K562 (cell line): ENCODE data around the gene EXD2. TPM values are rescaled to one million over a fixed set of nuclear protein-coding genes. Genes with fewer than 3 reads are reported as not detected.

Source experiments
- ATF1 ChIP-seq, 2 experiments: fragments of 450-650 bp in 1 of 2; IDR thresholded peaks; 2 replicates each; pipeline ENCODE4 v1.6.1; 2016; ENCODE audit warnings: missing compliant biosample characterization in 1 of 2, missing genetic modification characterization in 1 of 2
- CCNT2 ChIP-seq: IDR thresholded peaks from 2 replicates; pipeline ENCODE4 v1.6.1; 2011; ENCODE audit warnings: borderline replicate concordance, low read depth, mild to moderate bottlenecking, moderate library complexity, mixed read lengths, low read length; ENCODE audit not compliant: insufficient read length; ENCODE audit errors: extremely low read depth
- ELF1 ChIP-seq: fragments of 200-800 bp; sonication (Bioruptor generic); IDR thresholded peaks from 2 replicates; pipeline ENCODE4 v1.6.1; 2016; ENCODE audit warnings: missing genetic modification characterization, missing compliant biosample characterization
- GABPA ChIP-seq: fragments of 200-800 bp; sonication (Bioruptor generic); conservative IDR thresholded peaks from 2 replicates; pipeline ENCODE4 v1.6.1; 2016; ENCODE audit warnings: low read depth, missing genetic modification characterization, missing compliant biosample characterization
- HNRNPLL ChIP-seq: fragments of 200-400 bp; formaldehyde crosslinking; IDR thresholded peaks from 2 replicates; pipeline ENCODE4 v1.6.1; 2017; ENCODE audit warnings: low read length, low read depth, mild to moderate bottlenecking; ENCODE audit not compliant: poor library complexity, severe bottlenecking
- MAZ ChIP-seq, 2 experiments: fragments of 450-650 bp in 1 of 2; sonication (generic) in 1 of 2; formaldehyde crosslinking; IDR thresholded peaks in 1 of 2; conservative IDR thresholded peaks in 1 of 2; 2 replicates each; pipeline versions ENCODE4 v1.4.0 to v1.5.0; 2020; ENCODE audit warnings: mild to moderate bottlenecking in 1 of 2, missing genetic modification reagents in 1 of 2
- NCOR1 ChIP-seq: fragments of 450-650 bp; IDR thresholded peaks from 2 replicates; pipeline ENCODE4 v1.6.1; 2016; ENCODE audit warnings: mild to moderate bottlenecking, moderate library complexity
- RB1 ChIP-seq: fragments of 450-650 bp; IDR thresholded peaks from 2 replicates; pipeline ENCODE4 v1.6.1; 2017; ENCODE audit warnings: low read depth, mild to moderate bottlenecking
- RBBP5 ChIP-seq: fragments of 200-600 bp; sonication (generic); IDR thresholded peaks from 2 replicates; pipeline ENCODE4 v1.6.1; 2012; ENCODE audit warnings: borderline replicate concordance, mild to moderate bottlenecking, low read length, control low read depth, inconsistent platforms; ENCODE audit not compliant: insufficient read depth, poor library complexity, severe bottlenecking
- RBFOX2 ChIP-seq: fragments of 200-400 bp; formaldehyde crosslinking; IDR thresholded peaks from 2 replicates; pipeline ENCODE4 v1.6.1; 2017; ENCODE audit warnings: low read depth, mild to moderate bottlenecking, low read length, moderate library complexity
- SAP30 ChIP-seq: fragments of 200-600 bp; sonication (generic); IDR thresholded peaks from 2 replicates; pipeline ENCODE4 v1.6.1; 2012; ENCODE audit warnings: borderline replicate concordance, low read depth, mild to moderate bottlenecking, moderate library complexity, low read length, control low read depth, inconsistent platforms; ENCODE audit not compliant: insufficient read depth, poor library complexity, severe bottlenecking
- SMAD4 ChIP-seq: fragments of 250-450 bp; sonication (Bioruptor Pico); conservative IDR thresholded peaks from 2 replicates; pipeline ENCODE4 v1.8.0; 2021; ENCODE audit warnings: inconsistent platforms, mild to moderate bottlenecking, moderate library complexity
- TAF9B ChIP-seq: fragments of 450-650 bp; IDR thresholded peaks from 2 replicates; pipeline ENCODE4 v1.6.1; 2018; ENCODE audit warnings: mild to moderate bottlenecking; ENCODE audit not compliant: partially characterized antibody
- ZFX ChIP-seq: sonication (generic); formaldehyde crosslinking; IDR thresholded peaks from 2 replicates; pipeline ENCODE4 v1.8.0; 2022; ENCODE audit warnings: mild to moderate bottlenecking, missing genetic modification reagents, moderate library complexity
- polyA plus RNA-seq, 8 experiments: library from polyadenylated mRNA; depleted of rRNA in 4 of 8; stranded (reverse) in 5 of 8; unstranded in 3 of 8; fragments of >200 nt; fragmentation: Nextera tagmentation in 2 of 8; fragmentation: Illumina TruSeq in 1 of 8; extraction: Ambion mirVana in 2 of 8; extraction: Trizol in 1 of 8; gene quantifications; 2 replicates each; pipeline versions ENCODE4 v1.2.1 to v1.2.3, GENCODE V29; 2011 to 2014; ENCODE audit warnings: inconsistent platforms in 1 of 8, missing spikeins in 1 of 8
- total RNA-seq, 7 experiments: library from RNA; depleted of rRNA in 6 of 7; stranded (reverse); fragments of >200 nt in 6 of 7; fragmentation: Illumina TruSeq in 2 of 7; extraction: Trizol in 2 of 7; gene quantifications; 2 replicates each; pipeline versions ENCODE4 v1.2.1 to v1.2.3, GENCODE V29; 2011 to 2021; ENCODE audit warnings: low replicate concordance in 1 of 7
- TF ChIP-seq, protein P1 (sequence below), 2 experiments: fragments of 450-650 bp; formaldehyde crosslinking in 1 of 2; IDR thresholded peaks; 2 replicates each; pipeline versions ENCODE4 v1.4.0 to v1.6.1; 2014 to 2020; ENCODE audit warnings: mild to moderate bottlenecking in 2 of 2, borderline replicate concordance in 1 of 2, low read depth in 1 of 2
- TF ChIP-seq, protein P2 (sequence below): sonication (generic); formaldehyde crosslinking; IDR thresholded peaks from 2 replicates; pipeline ENCODE4 v1.8.0; 2022; ENCODE audit warnings: missing genetic modification reagents, mild to moderate bottlenecking, moderate library complexity, borderline replicate concordance

The EXD2 gene
- total and polyA plus RNA-seq, 9 of the 15 experiments (the other 6 are each of a cell fraction or from before 2014, with no cell fraction given): 1.6 to 7.5 (median 3.7) TPM

DNA sequence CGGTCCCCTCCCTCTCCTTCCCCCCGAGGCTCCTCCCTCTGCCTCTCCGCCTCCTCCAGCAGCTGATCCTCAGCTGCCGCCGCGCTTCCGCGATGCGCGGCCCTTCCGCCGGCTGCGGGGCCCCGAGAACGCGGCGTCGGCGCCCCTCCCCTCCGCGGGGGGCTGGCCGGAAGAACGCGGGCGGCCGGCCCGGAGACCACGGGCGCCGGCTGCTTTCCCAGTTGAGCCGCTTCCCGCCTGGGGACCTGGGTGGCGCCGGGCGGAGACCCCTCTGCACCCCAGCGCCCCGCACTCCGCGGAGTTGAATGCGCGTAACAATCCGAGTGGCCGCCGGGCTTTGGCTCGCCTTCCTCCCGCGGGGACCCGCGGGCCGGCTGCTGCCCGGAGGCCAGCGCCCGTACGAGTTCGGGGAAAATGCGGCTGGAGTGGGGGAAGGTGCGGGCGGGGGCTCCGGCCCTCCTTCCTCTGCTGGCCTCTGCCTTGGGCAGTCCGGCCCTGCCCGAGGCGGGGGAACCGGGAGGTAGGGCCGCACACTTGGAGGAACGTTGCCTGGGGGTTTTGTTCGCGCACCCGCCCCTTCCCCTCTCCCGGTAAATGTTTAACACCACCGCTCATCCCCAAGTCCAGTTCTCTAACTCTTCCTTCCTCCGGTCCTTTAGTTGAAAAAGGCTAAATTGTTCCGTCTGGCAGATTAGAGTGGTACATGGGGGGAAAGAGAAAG is 38.0 kb upstream of the EXD2 start (continued):
- TF ChIP-seq, protein P1, sequence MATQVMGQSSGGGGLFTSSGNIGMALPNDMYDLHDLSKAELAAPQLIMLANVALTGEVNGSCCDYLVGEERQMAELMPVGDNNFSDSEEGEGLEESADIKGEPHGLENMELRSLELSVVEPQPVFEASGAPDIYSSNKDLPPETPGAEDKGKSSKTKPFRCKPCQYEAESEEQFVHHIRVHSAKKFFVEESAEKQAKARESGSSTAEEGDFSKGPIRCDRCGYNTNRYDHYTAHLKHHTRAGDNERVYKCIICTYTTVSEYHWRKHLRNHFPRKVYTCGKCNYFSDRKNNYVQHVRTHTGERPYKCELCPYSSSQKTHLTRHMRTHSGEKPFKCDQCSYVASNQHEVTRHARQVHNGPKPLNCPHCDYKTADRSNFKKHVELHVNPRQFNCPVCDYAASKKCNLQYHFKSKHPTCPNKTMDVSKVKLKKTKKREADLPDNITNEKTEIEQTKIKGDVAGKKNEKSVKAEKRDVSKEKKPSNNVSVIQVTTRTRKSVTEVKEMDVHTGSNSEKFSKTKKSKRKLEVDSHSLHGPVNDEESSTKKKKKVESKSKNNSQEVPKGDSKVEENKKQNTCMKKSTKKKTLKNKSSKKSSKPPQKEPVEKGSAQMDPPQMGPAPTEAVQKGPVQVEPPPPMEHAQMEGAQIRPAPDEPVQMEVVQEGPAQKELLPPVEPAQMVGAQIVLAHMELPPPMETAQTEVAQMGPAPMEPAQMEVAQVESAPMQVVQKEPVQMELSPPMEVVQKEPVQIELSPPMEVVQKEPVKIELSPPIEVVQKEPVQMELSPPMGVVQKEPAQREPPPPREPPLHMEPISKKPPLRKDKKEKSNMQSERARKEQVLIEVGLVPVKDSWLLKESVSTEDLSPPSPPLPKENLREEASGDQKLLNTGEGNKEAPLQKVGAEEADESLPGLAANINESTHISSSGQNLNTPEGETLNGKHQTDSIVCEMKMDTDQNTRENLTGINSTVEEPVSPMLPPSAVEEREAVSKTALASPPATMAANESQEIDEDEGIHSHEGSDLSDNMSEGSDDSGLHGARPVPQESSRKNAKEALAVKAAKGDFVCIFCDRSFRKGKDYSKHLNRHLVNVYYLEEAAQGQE (IDR thresholded peaks at IDR 0.05; ENCODE audit: borderline replicate concordance): peak; percentile 14; the same call in 1 of the 2 replicates
- TF ChIP-seq, protein P1 (CRISPR knock-in tag; IDR thresholded peaks at IDR 0.05; ENCODE audit: low read depth): no peak
- TF ChIP-seq RBBP5 (peak; percentile 82), NCOR1 (peak; percentile 34; the same call in 1 of the 2 replicates), RB1 (peak; percentile 61; the same call in 1 of the 2 replicates), SMAD4 (CRISPR knock-in tag) (peak; percentile 76), HNRNPLL (peak; percentile 96), CCNT2 (peak; percentile 63), ATF1 (CRISPR knock-in tag; IDR thresholded peaks at IDR 0.05) (no peak), ATF1 (tag; IDR thresholded peaks at IDR 0.05) (peak; percentile 52; the same call in 1 of the 2 replicates), ZFX (peak; percentile 29), MAZ (CRISPR knock-in tag; conservative IDR thresholded peaks at IDR 0.05 in 1 of 2, IDR thresholded peaks at IDR 0.05 in 1 of 2) (peak; percentile 42 to 91; a peak in 2 of 4 replicates), ELF1 (tag) (peak; percentile 88), TAF9B (peak; percentile 67), SAP30 (peak; percentile 75), GABPA (tag) (peak; percentile 80), RBFOX2 (peak; percentile 83)
- TF ChIP-seq, protein P2, sequence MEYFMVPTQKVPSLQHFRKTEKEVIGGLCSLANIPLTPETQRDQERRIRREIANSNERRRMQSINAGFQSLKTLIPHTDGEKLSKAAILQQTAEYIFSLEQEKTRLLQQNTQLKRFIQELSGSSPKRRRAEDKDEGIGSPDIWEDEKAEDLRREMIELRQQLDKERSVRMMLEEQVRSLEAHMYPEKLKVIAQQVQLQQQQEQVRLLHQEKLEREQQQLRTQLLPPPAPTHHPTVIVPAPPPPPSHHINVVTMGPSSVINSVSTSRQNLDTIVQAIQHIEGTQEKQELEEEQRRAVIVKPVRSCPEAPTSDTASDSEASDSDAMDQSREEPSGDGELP: peak; percentile 98
